Mucosa of descending colon (tissue), 3 donors: ENCODE measurements around the gene DBR1. TPM values are rescaled to one million over a fixed set of nuclear protein-coding genes. Genes with fewer than 3 reads are reported as not detected.
A peak's percentile ranks its signal among the peaks of the same experiment; 100 is the strongest.

Source experiments
- ATAC-seq: fragments of 200-7000 bp; cut with Tn5 transposase; one replicate; pipeline ENCODE4 v1.9.1; 2020; ENCODE audit warnings: mild to moderate bottlenecking, moderate library complexity
- DNase-seq, 3 donors: peaks; one replicate each; pipeline ENCODE4 v3.0.0-alpha.2; 2020
- H3K36me3 ChIP-seq: fragments of 200-600 bp; one replicate; pipeline ENCODE4 v1.8.0; 2021; ENCODE audit warnings: low read depth, mild to moderate bottlenecking
- H3K4me1 ChIP-seq: fragments of 200-600 bp; one replicate; pipeline ENCODE4 v1.8.0; 2021; ENCODE audit warnings: low read depth, mild to moderate bottlenecking
- H3K4me3 ChIP-seq: fragments of 200-600 bp; one replicate; pipeline ENCODE4 v1.8.0; 2021; ENCODE audit warnings: mild to moderate bottlenecking
- H3K9me3 ChIP-seq: fragments of 200-600 bp; one replicate; pipeline ENCODE4 v1.8.0; 2021; ENCODE audit warnings: mild to moderate bottlenecking
- CTCF ChIP-seq: fragments of 200-600 bp; IDR thresholded peaks from one replicate; pipeline ENCODE4 v1.8.0; 2022; ENCODE audit warnings: antibody characterized with exemption, mild to moderate bottlenecking
- intact Hi-C, 2 donors: fragments of 100-400 bp; cut with DNase I in 1 of 2; cut with micrococcal nuclease in 1 of 2; formaldehyde crosslinking; loops; one replicate each; pipeline versions ENCODE4 v1.11.0 to v1.11.1; 2022; cut with DNase I, micrococcal nuclease
- total RNA-seq, 3 donors: library from RNA; stranded (reverse); fragmentation: NEBNext Ultra II Directional in 2 of 3; extraction: Animal tissue kit (Norgen Biotek cat#: 25700) in 2 of 3; gene quantifications; one replicate each; pipeline versions ENCODE4 v1.2.1 to v1.2.4, GENCODE V29; 2021 to 2023
- donor health status: DM: no; HTN: no; CAD: no; lungs with moderate emphysema.
- donor health status: DM: no; HTN: no; CAD: no.
- donor health status: DM: no; HTN: yes; CAD: no.

DBR1 gene
- total RNA-seq, 3 donors from 2014 or later, result 10.5 to 11.6 (median 11.6) TPM

GRCh38 chr3:138202945-138203701 lies 28.4 kb upstream of the DBR1 start:
- DNase-seq, result no peak
- Histone ChIP-seq H3K4me1 (peaks cover 2% of the 10 kb centered on the region), H3K4me3 (no peak overlapping the region), H3K9me3 (no peaks in the 10 kb centered on the region), H3K36me3 (no peaks in the 10 kb centered on the region)
- no peak for TF ChIP-seq CTCF
- intact Hi-C loops, result no loop called here
- ATAC-seq, result no peak

GRCh38 chr3:138200424-138200823 lies 25.7 kb upstream of the DBR1 start:
- intact Hi-C loops, result no loop called here
- DNase-seq (no peak), ATAC-seq (no peak)
- Histone ChIP-seq H3K4me1 (peaks cover 2% of the 10 kb centered on the region), H3K36me3 (no peaks in the 10 kb centered on the region), H3K9me3 (no peaks in the 10 kb centered on the region), H3K4me3 (no peak overlapping the region)
- no peak for TF ChIP-seq CTCF

- peaks cover 2% of the 10 kb centered on the region for H3K4me1 ChIP-seq
- no peak for ATAC-seq
Measured at GRCh38 chr3:138199851-138200250, 25.1 kb upstream of the DBR1 start.

GRCh38 chr3:138197524-138197923 lies 22.8 kb upstream of the DBR1 start:
- intact Hi-C loops, result no loop called here
- Histone ChIP-seq H3K4me1 (peaks cover 2% of the 10 kb centered on the region), H3K9me3 (no peaks in the 10 kb centered on the region), H3K36me3 (no peaks in the 10 kb centered on the region), H3K4me3 (no peak overlapping the region)
- DNase-seq (no peak), ATAC-seq (no peak)
- no peak for TF ChIP-seq CTCF

More at GRCh38 chr3:138199851-138200250, 25.1 kb upstream of the DBR1 start:
- TF ChIP-seq CTCF, result no peak
- intact Hi-C loops, result no loop called here
- H3K4me3 ChIP-seq, result no peak overlapping the region
- no peaks in the 10 kb centered on the region for H3K9me3 ChIP-seq
- H3K36me3 ChIP-seq, result no peaks in the 10 kb centered on the region
- DNase-seq, result no peak

GRCh38 chr3:138197058-138197457 lies 22.3 kb upstream of the DBR1 start:
- intact Hi-C loops, result no loop called here
- no peak for TF ChIP-seq CTCF
- DNase-seq, result peak in 1 of 3 donors; percentile 48
- H3K4me1 ChIP-seq, result peaks cover 2% of the 10 kb centered on the region
- H3K9me3 ChIP-seq, result no peaks in the 10 kb centered on the region
- no peak overlapping the region for H3K4me3 ChIP-seq
- no peaks in the 10 kb centered on the region for H3K36me3 ChIP-seq
- peak; percentile 69 for ATAC-seq
